HepG2 (cell line): ENCODE measurements around the gene DENND1C. TPM values are rescaled to one million over a fixed set of nuclear protein-coding genes. Genes with fewer than 3 reads are reported as not detected.

Experiments used
- FLYWCH1 ChIP-seq: sonication (generic); formaldehyde crosslinking; IDR thresholded peaks from 2 replicates; pipeline ENCODE4 v1.8.1; 2023; ENCODE audit warnings: mild to moderate bottlenecking, missing genetic modification reagents
- HMGA1 ChIP-seq: sonication (generic); formaldehyde crosslinking; conservative IDR thresholded peaks from 2 replicates; pipeline ENCODE4 v1.4.0; 2020; ENCODE audit warnings: missing genetic modification reagents
- HNF4G ChIP-seq, 2 experiments: sonication (generic) in 1 of 2; formaldehyde crosslinking in 1 of 2; IDR thresholded peaks; 2 replicates each; pipeline versions ENCODE4 v1.4.0 to v1.6.1; 2011 to 2020; ENCODE audit warnings: borderline replicate concordance in 2 of 2, low read depth in 2 of 2, mild to moderate bottlenecking in 2 of 2, low read length in 1 of 2, missing genetic modification reagents in 1 of 2, moderate library complexity in 1 of 2
- HNRNPH1 ChIP-seq: fragments of 200-400 bp; formaldehyde crosslinking; optimal IDR thresholded peaks from 2 replicates; pipeline ENCODE3; 2017; ENCODE audit warnings: mild to moderate bottlenecking, low read depth, low read length
- MED1 ChIP-seq: sonication (generic); formaldehyde crosslinking; IDR thresholded peaks from 2 replicates; pipeline ENCODE4 v1.4.0; 2020; ENCODE audit warnings: missing genetic modification reagents
- SALL1 ChIP-seq: sonication (generic); formaldehyde crosslinking; IDR thresholded peaks from 2 replicates; pipeline ENCODE4 v1.8.0; 2022; ENCODE audit warnings: mild to moderate bottlenecking, missing genetic modification reagents
- TARDBP ChIP-seq: sonication (generic); formaldehyde crosslinking; IDR thresholded peaks from 2 replicates; pipeline ENCODE4 v1.8.0; 2022; ENCODE audit warnings: mild to moderate bottlenecking, missing genetic modification reagents
- USF2 ChIP-seq, 2 experiments: sonication (generic) in 1 of 2; formaldehyde crosslinking in 1 of 2; IDR thresholded peaks; 2 replicates each; pipeline versions ENCODE4 v1.5.1 to v1.6.1; 2011 to 2020; ENCODE audit warnings: borderline replicate concordance in 1 of 2, low read depth in 1 of 2, low read length in 1 of 2, mild to moderate bottlenecking in 1 of 2, missing genetic modification reagents in 1 of 2, moderate library complexity in 1 of 2
- ZNF468 ChIP-seq: sonication (generic); formaldehyde crosslinking; IDR thresholded peaks from 2 replicates; pipeline ENCODE4 v1.8.0; 2022; ENCODE audit warnings: mild to moderate bottlenecking, moderate library complexity, missing genetic modification reagents
- ZNF546 ChIP-seq: sonication (generic); formaldehyde crosslinking; conservative IDR thresholded peaks from 2 replicates; pipeline ENCODE4 v1.8.1; 2023; ENCODE audit warnings: mild to moderate bottlenecking, missing genetic modification reagents
- ZNF839 ChIP-seq: sonication (generic); formaldehyde crosslinking; IDR thresholded peaks from 2 replicates; pipeline ENCODE4 v1.4.0; 2020; ENCODE audit warnings: missing genetic modification reagents, mild to moderate bottlenecking, borderline replicate concordance
- ZSCAN29 ChIP-seq: sonication (generic); formaldehyde crosslinking; conservative IDR thresholded peaks from 2 replicates; pipeline ENCODE4 v1.4.0; 2020; ENCODE audit warnings: mild to moderate bottlenecking, missing genetic modification reagents
- polyA plus RNA-seq, 8 experiments: library from polyadenylated mRNA; depleted of rRNA in 3 of 8; stranded (reverse) in 7 of 8; unstranded in 1 of 8; fragments of >200 nt; fragmentation: Illumina TruSeq in 4 of 8; extraction: Trizol in 4 of 8; gene quantifications; 2 replicates each; pipeline versions ENCODE4 v1.2.1 to v1.2.3, GENCODE V29; 2011 to 2016; ENCODE audit warnings: low read depth in 4 of 8, missing spikeins in 1 of 8, mixed read lengths in 1 of 8; ENCODE audit not compliant: insufficient read depth in 1 of 8
- total RNA-seq, 5 experiments: library from RNA; depleted of rRNA; stranded (reverse); fragments of >200 nt; fragmentation: Illumina TruSeq; extraction: Trizol; gene quantifications; 2 replicates each; pipeline ENCODE4 v1.2.3, GENCODE V29; 2016; ENCODE audit warnings: low read depth in 1 of 5
- TF ChIP-seq, protein P1 (sequence below), 2 experiments: fragments of 450-650 bp in 1 of 2; sonication (generic) in 1 of 2; formaldehyde crosslinking in 1 of 2; IDR thresholded peaks; 2 replicates each; pipeline versions ENCODE4 v1.6.1 to v1.8.0; 2016 to 2022; ENCODE audit warnings: antibody characterized with exemption in 1 of 2, mild to moderate bottlenecking in 1 of 2, missing genetic modification reagents in 1 of 2

Gene DENND1C
- total and polyA plus RNA-seq, 2 of the 13 experiments (the other 11 are each of a cell fraction or from before 2014, with no cell fraction given): 0.04 to 0.73 TPM

DNA sequence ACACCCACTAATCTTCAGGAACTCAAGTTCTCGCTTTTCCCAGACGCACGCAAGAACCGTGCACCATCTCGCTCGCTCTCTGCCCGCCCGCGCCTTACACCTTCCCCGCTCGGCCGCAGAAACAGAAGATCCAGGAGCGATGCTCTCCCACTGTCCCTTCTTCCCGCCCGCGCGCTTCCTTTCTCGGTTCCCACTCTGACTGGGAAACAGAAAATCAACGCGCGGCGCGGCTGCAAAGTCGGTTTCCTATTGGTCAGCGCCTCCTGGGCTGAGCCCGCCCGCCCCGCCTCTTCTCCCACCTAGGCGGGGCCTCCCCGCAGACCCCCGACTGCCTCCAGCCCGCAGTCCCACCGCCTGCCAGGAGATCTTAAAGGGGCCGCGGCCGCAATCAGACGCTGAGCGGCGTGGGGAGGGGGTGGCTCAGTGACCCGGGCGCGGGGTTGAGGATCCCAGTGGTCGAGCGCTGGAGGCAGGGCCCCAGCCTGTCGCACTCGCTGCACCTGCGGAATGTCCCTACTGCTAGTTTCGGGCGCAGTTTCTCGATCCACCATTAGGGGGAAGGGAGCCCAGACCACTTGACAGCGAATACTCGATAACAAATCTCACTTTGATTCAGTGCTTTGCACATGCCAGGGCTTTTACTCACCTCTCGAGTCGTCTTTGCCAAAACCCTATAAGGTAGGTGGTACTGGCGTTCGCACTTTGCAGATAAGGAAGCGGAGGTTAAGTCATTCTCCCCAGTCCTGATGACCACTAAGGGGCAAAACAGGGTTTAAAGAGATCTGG, 21.3 kb downstream of the DENND1C start (continued):
- TF ChIP-seq USF2 (IDR thresholded peaks at IDR 0.05; ENCODE audit: low read depth, low read length): no peak
- no peak for TF ChIP-seq USF2 (CRISPR knock-in tag; IDR thresholded peaks at IDR 0.05; ENCODE audit: borderline replicate concordance)
- TF ChIP-seq FLYWCH1 (CRISPR knock-in tag): no peak
- TF ChIP-seq, protein P1, sequence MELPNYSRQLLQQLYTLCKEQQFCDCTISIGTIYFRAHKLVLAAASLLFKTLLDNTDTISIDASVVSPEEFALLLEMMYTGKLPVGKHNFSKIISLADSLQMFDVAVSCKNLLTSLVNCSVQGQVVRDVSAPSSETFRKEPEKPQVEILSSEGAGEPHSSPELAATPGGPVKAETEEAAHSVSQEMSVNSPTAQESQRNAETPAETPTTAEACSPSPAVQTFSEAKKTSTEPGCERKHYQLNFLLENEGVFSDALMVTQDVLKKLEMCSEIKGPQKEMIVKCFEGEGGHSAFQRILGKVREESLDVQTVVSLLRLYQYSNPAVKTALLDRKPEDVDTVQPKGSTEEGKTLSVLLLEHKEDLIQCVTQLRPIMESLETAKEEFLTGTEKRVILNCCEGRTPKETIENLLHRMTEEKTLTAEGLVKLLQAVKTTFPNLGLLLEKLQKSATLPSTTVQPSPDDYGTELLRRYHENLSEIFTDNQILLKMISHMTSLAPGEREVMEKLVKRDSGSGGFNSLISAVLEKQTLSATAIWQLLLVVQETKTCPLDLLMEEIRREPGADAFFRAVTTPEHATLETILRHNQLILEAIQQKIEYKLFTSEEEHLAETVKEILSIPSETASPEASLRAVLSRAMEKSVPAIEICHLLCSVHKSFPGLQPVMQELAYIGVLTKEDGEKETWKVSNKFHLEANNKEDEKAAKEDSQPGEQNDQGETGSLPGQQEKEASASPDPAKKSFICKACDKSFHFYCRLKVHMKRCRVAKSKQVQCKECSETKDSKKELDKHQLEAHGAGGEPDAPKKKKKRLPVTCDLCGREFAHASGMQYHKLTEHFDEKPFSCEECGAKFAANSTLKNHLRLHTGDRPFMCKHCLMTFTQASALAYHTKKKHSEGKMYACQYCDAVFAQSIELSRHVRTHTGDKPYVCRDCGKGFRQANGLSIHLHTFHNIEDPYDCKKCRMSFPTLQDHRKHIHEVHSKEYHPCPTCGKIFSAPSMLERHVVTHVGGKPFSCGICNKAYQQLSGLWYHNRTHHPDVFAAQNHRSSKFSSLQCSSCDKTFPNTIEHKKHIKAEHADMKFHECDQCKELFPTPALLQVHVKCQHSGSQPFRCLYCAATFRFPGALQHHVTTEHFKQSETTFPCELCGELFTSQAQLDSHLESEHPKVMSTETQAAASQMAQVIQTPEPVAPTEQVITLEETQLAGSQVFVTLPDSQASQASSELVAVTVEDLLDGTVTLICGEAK (IDR thresholded peaks at IDR 0.05): no peak
- TF ChIP-seq, protein P1 (CRISPR knock-in tag; IDR thresholded peaks at IDR 0.05): peak; percentile 41
- peak; percentile 45 for TF ChIP-seq SALL1 (CRISPR knock-in tag)
- 0 out of 2 replicates have a peak, but pooled peaks have one; percentile 34 for TF ChIP-seq ZNF839 (CRISPR knock-in tag)
- TF ChIP-seq ZSCAN29 (CRISPR knock-in tag): peak; percentile 77
- no peak for TF ChIP-seq HNF4G (IDR thresholded peaks at IDR 0.05; ENCODE audit: borderline replicate concordance, low read depth, low read length)
- TF ChIP-seq HNF4G (CRISPR knock-in tag; IDR thresholded peaks at IDR 0.05; ENCODE audit: borderline replicate concordance, low read depth): no peak
- no peak for TF ChIP-seq ZNF546 (CRISPR knock-in tag)
- TF ChIP-seq TARDBP: peak; percentile 76; the same call in 1 of the 2 replicates
- TF ChIP-seq MED1: peak; percentile 47; the same call in 1 of the 2 replicates
- no peak for TF ChIP-seq ZNF468 (CRISPR knock-in tag)
- no peak for TF ChIP-seq HNRNPH1
- no peak for TF ChIP-seq HMGA1 (CRISPR knock-in tag)
